Heart left ventricle (tissue), 16 donors: Measurements from ENCODE around the gene NTM. TPM values are rescaled to one million over a fixed set of nuclear protein-coding genes. Genes with fewer than 3 reads are reported as not detected.

Experiments used
- ATAC-seq, 4 donors: fragments of 200-7000 bp; cut with Tn5 transposase; one replicate each; pipeline ENCODE4 v1.9.1; 2020 to 2022; ENCODE audit warnings: moderate library complexity in 4 of 4, mild to moderate bottlenecking in 3 of 4, moderate number of reproducible peaks in 1 of 4
- DNase-seq, 5 donors: peaks; one replicate each; pipeline ENCODE4 v3.0.0-alpha.2; 2020
- H3K27ac ChIP-seq, 12 donors: fragments of 200-600 bp; sonication (generic) in 4 of 12; one replicate each; pipeline versions ENCODE4 v1.5.0 to v1.8.0; 2016 to 2022; ENCODE audit warnings: mild to moderate bottlenecking in 2 of 12
- H3K27me3 ChIP-seq, 9 donors: fragments of 200-600 bp; sonication (generic) in 2 of 9; one replicate each; pipeline versions ENCODE4 v1.5.1 to v1.8.0; 2016 to 2022; ENCODE audit warnings: mild to moderate bottlenecking in 3 of 9
- H3K36me3 ChIP-seq, 9 donors: fragments of 200-600 bp; sonication (generic) in 2 of 9; one replicate each; pipeline versions ENCODE4 v1.5.0 to v1.8.0; 2018 to 2022; ENCODE audit warnings: mild to moderate bottlenecking in 2 of 9
- H3K4me1 ChIP-seq, 12 donors: fragments of 200-600 bp; sonication (generic) in 4 of 12; one replicate each; pipeline versions ENCODE4 v1.5.0 to v1.8.0; 2016 to 2022; ENCODE audit warnings: mild to moderate bottlenecking in 3 of 12
- H3K4me3 ChIP-seq, 12 donors: fragments of 200-600 bp; sonication (generic) in 4 of 12; one replicate each; pipeline versions ENCODE4 v1.5.0 to v1.8.0; 2017 to 2022; ENCODE audit warnings: mild to moderate bottlenecking in 9 of 12, moderate library complexity in 4 of 12
- H3K9me3 ChIP-seq, 12 donors: fragments of 200-600 bp; sonication (generic) in 4 of 12; one replicate each; pipeline versions ENCODE4 v1.5.0 to v1.8.0; 2016 to 2022; ENCODE audit warnings: mild to moderate bottlenecking in 1 of 12
- CTCF ChIP-seq, 12 donors: fragments of 200-600 bp; sonication (generic) in 4 of 12; IDR thresholded peaks; one replicate each; pipeline versions ENCODE4 v1.5.0 to v1.8.0; 2018 to 2022; ENCODE audit warnings: antibody characterized with exemption in 12 of 12, mild to moderate bottlenecking in 5 of 12
- POLR2A ChIP-seq, 2 donors: fragments of 450-650 bp; IDR thresholded peaks; one replicate each; pipeline ENCODE4 v1.6.1; 2017; ENCODE audit warnings: antibody characterized with exemption in 2 of 2, mild to moderate bottlenecking in 2 of 2, moderate library complexity in 2 of 2
- WGBS, 4 donors: extraction: QIAGEN DNeasy Blood & Tissue Kit in 2 of 4; methylation state at CpG; one replicate each; pipeline versions ENCODE4 v1.1.5 to v1.1.7; 2013 to 2018; 5-methylcytosine and 5-hydroxymethylcytosine counted together
- intact Hi-C, 10 donors: fragments of 100-400 bp; cut with DNase I; formaldehyde crosslinking; loops; one replicate each; pipeline versions ENCODE4 v1.11.1 to v1.14.2; 2022
- polyA plus RNA-seq, 2 donors: library from polyadenylated mRNA; stranded (reverse); fragments of 200-250 nt; gene quantifications; one replicate each; pipeline ENCODE4 v1.2.3, GENCODE V29; 2013
- total RNA-seq, 9 donors: library from RNA; depleted of rRNA in 2 of 9; stranded (reverse); fragments of >200 nt in 2 of 9; fragmentation: NEBNext Ultra II Directional in 3 of 9; extraction: Animal tissue kit (Norgen Biotek cat#: 25700) in 3 of 9; gene quantifications; one replicate each; pipeline versions ENCODE4 v1.1.0 to v1.2.4, GENCODE V29; 2016 to 2023
- donor health status: ischemic (EF 13 %, LVEDD 7.1; RV severe dilation, severe dysfunction).
- donor health status: healthy with polysubstance abuse.
- donor health status: DM: no; HTN: yes; CAD: no.
- donor health status: DM: no; HTN: no; CAD: no.
- donor health status: ischemic (EF 25% LVEDD 6.9; RV normal size, moderate dysfunction).
- donor health status: ischemic (EF 25% LVEDD 5.7; RV mildly dilated, moderate dysfunction).
- donor health status: healthy.
- donor health status: DM: yes; HTN: yes; CAD: no.
- donor health status: ischemic (EF 35%, LVEDD 5.7; RV mildly dilated, moderate dysfunction).
- donor health status: nonischemic (EF 11% LVEDD 7.7; RV severe dilation, severe dysfunction).
- donor health status: DM: yes; HTN: yes; CAD: no.
- donor health status: PGD.
- donor health status: ischemic (EF 29% LVEDD 5.4; RV normal size, mild dysfunction).
- donor health status: nonischemic (EF 23%, LVEDD 6.1; RV moderate dilation, normal function).

NTM gene
- total and polyA plus RNA-seq, 11 donors = 0.40 to 7.7 (median 1.5) TPM

GRCh38 chr11:131345406-131345805, 25.0 kb upstream of the NTM start:
- H3K4me3 ChIP-seq = no peak overlapping the region
- H3K36me3 ChIP-seq = no peaks in the 10 kb centered on the region
- 77 to 95% (median 87%) methylated on average over 3 of the region's 3 CpGs for WGBS, 4 donors
- no peaks in the 10 kb centered on the region for H3K9me3 ChIP-seq
- TF ChIP-seq POLR2A (IDR thresholded peaks at IDR 0.05) = no peak
- intact Hi-C loops = no loop called here
- H3K27ac ChIP-seq = no peak overlapping the region
- no peaks in the 10 kb centered on the region for H3K27me3 ChIP-seq
- no peak for ATAC-seq
- DNase-seq = no peak
- H3K4me1 ChIP-seq = no peaks in the 10 kb centered on the region

- DNase-seq (no peak), ATAC-seq (no peak)
- Histone ChIP-seq H3K27ac (no peak overlapping the region), H3K9me3 (no peaks in the 10 kb centered on the region), H3K36me3 (no peaks in the 10 kb centered on the region), H3K4me3 (no peak overlapping the region), H3K27me3 (no peaks in the 10 kb centered on the region), H3K4me1 (no peaks in the 10 kb centered on the region)
- intact Hi-C loops = no loop called here
- 71 to 80% (median 75%) methylated on average over 11 of the region's 11 CpGs for WGBS, 4 donors
- TF ChIP-seq POLR2A (IDR thresholded peaks at IDR 0.05) (no peak), CTCF (IDR thresholded peaks at IDR 0.05) (no peak)
These were observed 20.9 kb upstream of the NTM start for GRCh38 chr11:131349368-131350086.

- ATAC-seq = no peak
- no peak overlapping the region for H3K4me3 ChIP-seq
- DNase-seq = no peak
- no peaks in the 10 kb centered on the region for H3K9me3 ChIP-seq
- no peaks in the 10 kb centered on the region for H3K36me3 ChIP-seq
- no peaks in the 10 kb centered on the region for H3K4me1 ChIP-seq
- TF ChIP-seq POLR2A (IDR thresholded peaks at IDR 0.05) (no peak), CTCF (IDR thresholded peaks at IDR 0.05) (no peak)
- intact Hi-C loops = no loop called here
- no peaks in the 10 kb centered on the region for H3K27me3 ChIP-seq
- WGBS, 4 donors = 66 to 71% (median 68%) methylated on average over 9 of the region's 9 CpGs
- no peak overlapping the region for H3K27ac ChIP-seq
These were observed 19.5 kb upstream of the NTM start for GRCh38 chr11:131350872-131351271.

- H3K9me3 ChIP-seq = no peaks in the 10 kb centered on the region
- ATAC-seq (no peak), DNase-seq (no peak)
- no peak overlapping the region for H3K27ac ChIP-seq
- H3K27me3 ChIP-seq = no peaks in the 10 kb centered on the region
- intact Hi-C loops = no loop called here
- H3K4me1 ChIP-seq = no peaks in the 10 kb centered on the region
- no peak overlapping the region for H3K4me3 ChIP-seq
- no peaks in the 10 kb centered on the region for H3K36me3 ChIP-seq
- no peak for TF ChIP-seq POLR2A (IDR thresholded peaks at IDR 0.05)
- TF ChIP-seq CTCF (IDR thresholded peaks at IDR 0.05) = no peak
- 26 to 45% (median 37%) methylated on average over 1 of the region's 1 CpG for WGBS, 4 donors
These were observed 18.6 kb upstream of the NTM start for GRCh38 chr11:131351848-131352247.

GRCh38 chr11:131353766-131354165, 16.6 kb upstream of the NTM start:
- H3K27me3 ChIP-seq = no peaks in the 10 kb centered on the region
- H3K9me3 ChIP-seq = no peaks in the 10 kb centered on the region
- no peak for ATAC-seq
- 60 to 78% (median 71%) methylated on average over 2 of the region's 2 CpGs for WGBS, 4 donors
- no peak overlapping the region for H3K27ac ChIP-seq
- intact Hi-C loops = no loop called here
- DNase-seq = no peak
- H3K36me3 ChIP-seq = no peaks in the 10 kb centered on the region
- no peaks in the 10 kb centered on the region for H3K4me1 ChIP-seq
- no peak for TF ChIP-seq POLR2A (IDR thresholded peaks at IDR 0.05)
- TF ChIP-seq CTCF (IDR thresholded peaks at IDR 0.05) = no peak
- H3K4me3 ChIP-seq = no peak overlapping the region
